Measurements from ENCODE around the gene PRKCA. TPM values are rescaled to one million over a fixed set of nuclear protein-coding genes. Genes with fewer than 3 reads are reported as not detected.

Gene PRKCA
- polyA plus RNA-seq, 2 of the 4 experiments (the other 2 are of a cell fraction): 28.8 to 65.0 TPM

GRCh38 chr17:66717641-66718058 is 415.2 kb downstream of the PRKCA start:
- FAIRE-seq (no peak), DNase-seq (ENCODE audit: low read depth in 1 of 2, low spot score in 1 of 2) (no peak), ATAC-seq (no peak)
- ChIA-PET CTCF (interaction anchor here (0.6 to 5.8 kb wide), 10 partner anchors 9 to 576 kb away, joined by 3 to 44 read pairs (median 4); no protein-coding TSS in a partner anchor), POLR2A (no interaction called here)
- Histone ChIP-seq H3K4me1 (peaks cover 15% of the 10 kb centered on the region), H3K9me3 (no peaks in the 10 kb centered on the region), H3K4me3 (no peak overlapping the region), H3K4me2 (no peak overlapping the region), H3K27ac (no peak overlapping the region)
- WGBS (ENCODE audit: missing lambda C conversion rate): 97% methylated on average over 9 of the region's 9 CpGs
- TF ChIP-seq ZC3H11A (IDR thresholded peaks at IDR 0.05): no peak
- no peak for TF ChIP-seq NR3C1 (IDR thresholded peaks at IDR 0.05)
- TF ChIP-seq HMGXB4 (CRISPR knock-in tag; IDR thresholded peaks at IDR 0.05; ENCODE audit: borderline replicate concordance): no peak
- TF ChIP-seq EHF (CRISPR knock-in tag; IDR thresholded peaks at IDR 0.05): no peak
- TF ChIP-seq RARB (CRISPR knock-in tag; IDR thresholded peaks at IDR 0.05): no peak
- TF ChIP-seq ESRRA (IDR thresholded peaks at IDR 0.05; ENCODE audit: borderline replicate concordance, low read length): no peak
- TF ChIP-seq FOXS1 (CRISPR knock-in tag; IDR thresholded peaks at IDR 0.05): no peak
- TF ChIP-seq RNF2 (IDR thresholded peaks at IDR 0.05; ENCODE audit: borderline replicate concordance, low read depth): no peak
- no peak for TF ChIP-seq POLR2A (IDR thresholded peaks at IDR 0.05; ENCODE audit: low read length)
- TF ChIP-seq EHMT2 (IDR thresholded peaks at IDR 0.05; ENCODE audit: low read depth): no peak
- TF ChIP-seq CHD4 (IDR thresholded peaks at IDR 0.05; ENCODE audit: borderline replicate concordance): no peak
- TF ChIP-seq EP300 (IDR thresholded peaks at IDR 0.05): no peak
- no peak for TF ChIP-seq KDM5A (IDR thresholded peaks at IDR 0.05)
- no peak for TF ChIP-seq SREBF2 (IDR thresholded peaks at IDR 0.05)
- no peak for TF ChIP-seq FOSB (CRISPR knock-in tag; IDR thresholded peaks at IDR 0.05)
- TF ChIP-seq PBX3 (IDR thresholded peaks at IDR 0.05): no peak

- Histone ChIP-seq H3K27ac (no peak overlapping the region), H3K4me3 (no peak overlapping the region), H3K4me1 (peaks cover 19% of the 10 kb centered on the region), H3K4me2 (no peak overlapping the region), H3K9me3 (no peaks in the 10 kb centered on the region)
- CTCF ChIA-PET: interaction anchor here (1.4 to 9.8 kb wide), 2 partner anchors 8 to 437 kb away, joined by 3 to 70 read pairs; no protein-coding TSS in a partner anchor
- FAIRE-seq: no peak
- no peak for DNase-seq (ENCODE audit: low read depth in 1 of 2, low spot score in 1 of 2)
- POLR2A ChIA-PET: no interaction called here
- TF ChIP-seq GATA3 (IDR thresholded peaks at IDR 0.05; ENCODE audit: borderline replicate concordance) (no peak), RCOR1 (IDR thresholded peaks at IDR 0.05; ENCODE audit: low read depth, low read length) (no peak), ZSCAN20 (CRISPR knock-in tag; IDR thresholded peaks at IDR 0.05) (no peak), POLR2A (IDR thresholded peaks at IDR 0.05; ENCODE audit: low read length) (no peak), ESRRA (IDR thresholded peaks at IDR 0.05; ENCODE audit: borderline replicate concordance, low read length) (no peak), REST (IDR thresholded peaks at IDR 0.05) (no peak), PBX3 (IDR thresholded peaks at IDR 0.05) (no peak), HES2 (IDR thresholded peaks at IDR 0.05) (no peak), RFX5 (IDR thresholded peaks at IDR 0.05) (no peak), TFCP2L1 (CRISPR knock-in tag; IDR thresholded peaks at IDR 0.05) (no peak), BHLHE40 (IDR thresholded peaks at IDR 0.05; ENCODE audit: low read depth, low read length) (no peak), MAX (IDR thresholded peaks at IDR 0.05) (no peak), HOXB13 (CRISPR knock-in tag; IDR thresholded peaks at IDR 0.05; ENCODE audit: low read depth) (no peak), KDM5A (IDR thresholded peaks at IDR 0.05) (no peak), NFE2L2 (conservative IDR thresholded peaks at IDR 0.05; ENCODE audit: low read length) (no peak), HEYL (CRISPR knock-in tag; IDR thresholded peaks at IDR 0.05) (no peak), MAFK (IDR thresholded peaks at IDR 0.05; ENCODE audit: partially characterized antibody) (no peak)
- WGBS (ENCODE audit: missing lambda C conversion rate): 89% methylated on average over 14 of the region's 14 CpGs
- ATAC-seq: no peak
Measured at GRCh38 chr17:66720027-66720426, 417.6 kb downstream of the PRKCA start.
